Retinal pigment epithelial cell (primary cell): ENCODE measurements around the gene TAS2R42.

Source experiments
- DNase-seq: peaks from one replicate; pipeline ENCODE4 v3.0.0-alpha.2; 2010; ENCODE audit warnings: low read depth
- H3K4me3 ChIP-seq: 2 replicates; pipeline ENCODE4 v1.5.1; 2011; ENCODE audit warnings: mild to moderate bottlenecking, low read length, control low read depth, moderate library complexity
- TF ChIP-seq, protein P1 (sequence below): conservative IDR thresholded peaks from 2 replicates; pipeline ENCODE4 v1.5.1; 2011; ENCODE audit warnings: low read depth, low read length, control low read depth, inconsistent platforms

Gene TAS2R42, protein sequence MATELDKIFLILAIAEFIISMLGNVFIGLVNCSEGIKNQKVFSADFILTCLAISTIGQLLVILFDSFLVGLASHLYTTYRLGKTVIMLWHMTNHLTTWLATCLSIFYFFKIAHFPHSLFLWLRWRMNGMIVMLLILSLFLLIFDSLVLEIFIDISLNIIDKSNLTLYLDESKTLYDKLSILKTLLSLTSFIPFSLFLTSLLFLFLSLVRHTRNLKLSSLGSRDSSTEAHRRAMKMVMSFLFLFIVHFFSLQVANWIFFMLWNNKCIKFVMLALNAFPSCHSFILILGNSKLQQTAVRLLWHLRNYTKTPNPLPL

DNA sequence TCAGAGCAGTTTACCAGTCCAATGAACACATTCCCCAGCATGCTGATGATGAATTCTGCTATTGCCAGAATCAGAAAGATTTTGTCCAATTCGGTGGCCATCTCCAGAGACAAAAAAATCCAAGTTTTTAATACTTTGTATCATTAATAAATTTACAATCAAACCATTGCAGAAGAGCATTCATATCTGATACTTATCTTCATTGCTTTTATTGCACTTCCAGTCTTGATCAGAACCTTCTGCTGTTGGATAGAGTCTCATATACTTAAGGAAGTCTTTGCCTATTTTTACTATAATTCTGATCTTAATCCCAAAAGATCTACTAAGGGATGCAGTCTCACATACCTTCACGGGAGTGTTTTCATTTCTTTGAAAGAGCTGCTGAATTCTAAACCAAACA, at the start of gene TAS2R42:
TSS of gene TAS2R42 (minus strand) at position 101 of the 400 bp plus-strand sequence. CDS start at position 101, 0 bp downstream.
- TF ChIP-seq, protein P1, sequence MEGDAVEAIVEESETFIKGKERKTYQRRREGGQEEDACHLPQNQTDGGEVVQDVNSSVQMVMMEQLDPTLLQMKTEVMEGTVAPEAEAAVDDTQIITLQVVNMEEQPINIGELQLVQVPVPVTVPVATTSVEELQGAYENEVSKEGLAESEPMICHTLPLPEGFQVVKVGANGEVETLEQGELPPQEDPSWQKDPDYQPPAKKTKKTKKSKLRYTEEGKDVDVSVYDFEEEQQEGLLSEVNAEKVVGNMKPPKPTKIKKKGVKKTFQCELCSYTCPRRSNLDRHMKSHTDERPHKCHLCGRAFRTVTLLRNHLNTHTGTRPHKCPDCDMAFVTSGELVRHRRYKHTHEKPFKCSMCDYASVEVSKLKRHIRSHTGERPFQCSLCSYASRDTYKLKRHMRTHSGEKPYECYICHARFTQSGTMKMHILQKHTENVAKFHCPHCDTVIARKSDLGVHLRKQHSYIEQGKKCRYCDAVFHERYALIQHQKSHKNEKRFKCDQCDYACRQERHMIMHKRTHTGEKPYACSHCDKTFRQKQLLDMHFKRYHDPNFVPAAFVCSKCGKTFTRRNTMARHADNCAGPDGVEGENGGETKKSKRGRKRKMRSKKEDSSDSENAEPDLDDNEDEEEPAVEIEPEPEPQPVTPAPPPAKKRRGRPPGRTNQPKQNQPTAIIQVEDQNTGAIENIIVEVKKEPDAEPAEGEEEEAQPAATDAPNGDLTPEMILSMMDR = no peak
- DNase-seq = no peak
- no peak within 1 kb of the TSS for H3K4me3 ChIP-seq

DNA sequence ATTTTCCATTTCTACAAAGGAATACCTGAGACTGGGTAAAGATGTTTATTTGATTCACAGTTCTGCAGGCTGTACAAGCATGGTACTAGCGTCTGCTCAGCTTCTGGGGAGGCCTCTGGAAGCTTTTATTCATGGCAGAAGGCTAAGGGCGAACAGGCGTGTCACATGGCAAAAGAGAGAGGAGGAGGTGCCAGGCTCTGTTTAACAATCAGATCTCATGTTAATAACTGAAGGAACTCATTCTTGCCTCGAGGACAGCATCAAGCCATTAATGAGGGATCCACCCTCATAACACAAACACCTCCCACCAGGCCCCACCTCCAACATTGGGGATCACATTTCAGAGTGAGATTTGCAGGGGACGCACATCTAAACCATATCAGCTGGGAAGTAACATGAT, 46.8 kb upstream of the TAS2R42 start:
- TF ChIP-seq, protein P1 = no peak
- no peak for DNase-seq
- no peak overlapping the region for H3K4me3 ChIP-seq

DNA sequence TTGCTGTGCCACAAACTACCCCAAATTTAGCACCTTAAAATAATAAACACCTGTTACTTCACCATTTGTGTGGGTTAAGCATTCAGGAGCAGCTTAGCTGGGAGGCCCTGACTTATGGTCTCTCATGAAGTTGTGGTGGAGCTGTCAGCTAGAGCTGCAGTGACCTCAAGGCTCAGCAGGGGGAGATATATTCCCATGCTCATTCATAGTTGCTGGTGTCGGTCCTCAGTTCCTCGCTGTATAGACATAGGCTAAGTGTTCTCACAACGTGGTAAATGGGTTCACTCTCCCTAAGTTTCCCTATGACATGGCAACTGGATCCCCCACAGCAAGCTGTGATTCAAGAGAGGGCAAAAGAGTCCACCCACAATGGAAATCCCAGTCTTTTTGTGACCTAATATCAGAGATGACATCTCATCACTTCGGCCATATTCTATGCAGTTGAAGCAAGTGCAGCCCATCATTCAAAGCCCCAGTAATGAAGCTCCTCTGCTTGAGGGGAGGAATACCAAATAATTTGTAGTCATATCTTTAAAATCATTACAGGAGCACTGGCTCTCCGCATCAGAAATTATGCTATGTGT, 41.7 kb upstream of the TAS2R42 start:
- DNase-seq = no peak
- TF ChIP-seq, protein P1 = peak; percentile 72
- no peak overlapping the region for H3K4me3 ChIP-seq

DNA sequence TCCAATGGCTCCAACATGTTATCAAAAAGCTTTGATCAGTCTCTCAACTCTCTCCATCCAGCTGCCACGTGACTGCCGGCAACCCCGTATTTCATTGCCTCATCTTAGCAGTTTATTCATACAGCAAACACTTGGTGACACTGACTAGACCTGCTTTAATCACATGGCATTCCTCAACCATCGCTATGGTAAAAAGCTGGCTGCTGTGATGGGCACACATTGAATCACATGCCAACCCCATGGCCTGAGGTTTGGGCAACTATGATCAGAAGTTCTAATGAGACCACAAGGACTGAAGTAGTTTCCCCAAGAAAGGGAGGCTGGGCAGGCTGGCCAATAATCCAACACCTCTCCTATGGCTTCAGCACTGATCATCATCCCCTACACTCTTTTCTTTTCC, 40.6 kb upstream of the TAS2R42 start:
- no peak for DNase-seq
- no peak overlapping the region for H3K4me3 ChIP-seq
- TF ChIP-seq, protein P1 = no peak

DNA sequence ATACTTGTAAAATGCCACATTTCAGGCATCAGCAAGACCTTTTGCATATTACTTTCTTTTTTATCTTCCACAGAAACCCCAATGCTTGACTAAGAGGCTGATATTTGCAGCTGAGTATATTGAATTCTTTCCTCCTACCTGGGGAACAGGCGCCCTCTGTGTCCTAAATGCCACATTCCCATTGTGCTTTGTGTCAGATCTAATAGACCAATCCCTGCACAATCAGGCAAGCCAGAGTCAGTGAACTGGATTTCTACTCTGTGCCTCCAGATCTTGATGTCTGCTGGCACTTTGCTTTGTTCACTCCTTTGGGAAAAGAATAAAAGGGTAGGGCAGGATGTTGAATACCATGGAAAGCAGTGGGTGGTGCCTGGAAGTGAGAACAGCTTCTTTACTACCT, 22.4 kb upstream of the TAS2R42 start:
- no peak overlapping the region for H3K4me3 ChIP-seq
- TF ChIP-seq, protein P1 = no peak
- DNase-seq = no peak

DNA sequence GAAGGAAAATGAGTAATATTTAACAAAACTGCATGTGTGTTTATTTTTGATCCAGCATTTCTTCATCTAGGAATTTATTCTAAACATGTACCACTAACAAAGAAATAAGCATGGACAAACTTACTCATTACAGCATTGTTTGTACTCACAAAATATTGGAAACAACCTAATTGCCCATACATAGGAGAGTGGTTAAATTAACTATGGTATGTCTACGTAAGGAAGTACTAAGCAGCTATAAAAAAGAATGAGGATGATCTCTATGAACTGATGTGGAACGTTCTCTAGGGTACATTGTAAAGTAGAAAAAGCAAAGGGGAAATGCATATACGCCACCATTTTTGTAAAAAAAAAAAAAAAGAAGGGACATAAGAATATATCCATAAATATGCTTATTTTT, 17.4 kb upstream of the TAS2R42 start:
- DNase-seq = no peak
- no peak overlapping the region for H3K4me3 ChIP-seq
- TF ChIP-seq, protein P1 = no peak

DNA sequence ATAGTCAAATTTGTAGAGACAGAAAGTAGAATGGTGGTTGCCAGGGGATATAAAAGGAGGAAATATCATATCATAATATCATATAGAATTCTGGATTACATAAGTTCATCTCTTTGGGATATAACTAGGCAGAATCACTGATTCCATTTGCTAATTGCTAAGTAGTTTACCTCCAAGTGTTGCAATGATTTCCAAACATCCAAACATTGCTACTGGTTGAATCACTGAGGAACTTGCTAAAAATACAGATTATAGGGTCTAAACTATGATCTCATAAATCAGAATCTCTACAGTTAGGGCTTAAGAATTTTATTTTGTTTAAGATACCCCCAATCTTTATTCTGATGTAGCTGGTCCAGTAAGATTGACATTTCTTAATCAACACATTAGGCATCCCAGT, 16.1 kb upstream of the TAS2R42 start:
- no peak overlapping the region for H3K4me3 ChIP-seq
- TF ChIP-seq, protein P1 = no peak
- no peak for DNase-seq
